ENCODE data around the gene TTC16.
A peak's percentile ranks its signal among the peaks of the same experiment; 100 is the strongest.

The TTC16 gene

GRCh38 chr9:127733614-127734013, 17.7 kb downstream of the TTC16 start:
- Histone ChIP-seq H3K9me3 (ENCODE audit: control insufficient read depth in 1 of 2, low read length in 2 of 2) (no peaks in the 10 kb centered on the region), H3K4me3 (ENCODE audit: low read depth in 1 of 2, low read length in 2 of 2) (no peak overlapping the region), H3K36me3 (ENCODE audit: control insufficient read depth in 1 of 2, insufficient read depth in 2 of 2, low read length in 2 of 2) (peaks cover 0 to 15% of the 10 kb centered on the region in 2 donors), H3K27ac (ENCODE audit: low read length) (no peak overlapping the region), H3K27me3 (ENCODE audit: low read depth, low read length) (no peaks in the 10 kb centered on the region), H3K4me1 (ENCODE audit: control insufficient read depth in 1 of 2, insufficient read depth in 2 of 2, low read length in 2 of 2) (peaks cover 4 to 18% of the 10 kb centered on the region in 2 donors)

DNA sequence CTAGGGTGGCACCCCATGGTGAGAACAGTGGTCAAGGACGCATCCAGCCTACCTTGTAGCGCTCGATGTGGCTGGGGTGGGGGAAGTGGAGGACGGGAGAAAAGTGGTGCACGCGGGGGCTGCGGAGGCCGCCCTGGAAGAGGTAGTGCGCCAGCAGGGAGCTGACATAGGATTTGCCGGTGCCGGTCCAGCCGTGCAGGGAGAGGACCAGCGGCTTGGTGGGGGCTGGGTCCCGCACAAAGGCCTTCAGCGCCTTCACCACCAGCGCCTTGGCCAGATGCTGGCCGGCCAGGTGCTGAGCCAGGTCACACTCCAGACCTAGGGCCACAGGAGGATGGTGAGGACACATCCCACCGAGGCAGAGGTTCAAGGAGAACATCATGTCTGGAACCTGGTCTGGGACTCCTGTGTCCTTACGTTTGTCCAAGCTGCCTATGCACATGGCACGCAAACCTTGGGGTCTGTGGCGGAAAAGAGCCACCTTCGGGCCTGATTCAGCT, 18.4 kb downstream of the TTC16 start:
- H3K36me3 ChIP-seq (ENCODE audit: control insufficient read depth in 1 of 2, insufficient read depth in 2 of 2, low read length in 2 of 2): peaks cover 0 to 15% of the 10 kb centered on the region in 2 donors
- H3K4me3 ChIP-seq (ENCODE audit: low read depth in 1 of 2, low read length in 2 of 2): peak overlapping the region; percentile 59 to 81

DNA sequence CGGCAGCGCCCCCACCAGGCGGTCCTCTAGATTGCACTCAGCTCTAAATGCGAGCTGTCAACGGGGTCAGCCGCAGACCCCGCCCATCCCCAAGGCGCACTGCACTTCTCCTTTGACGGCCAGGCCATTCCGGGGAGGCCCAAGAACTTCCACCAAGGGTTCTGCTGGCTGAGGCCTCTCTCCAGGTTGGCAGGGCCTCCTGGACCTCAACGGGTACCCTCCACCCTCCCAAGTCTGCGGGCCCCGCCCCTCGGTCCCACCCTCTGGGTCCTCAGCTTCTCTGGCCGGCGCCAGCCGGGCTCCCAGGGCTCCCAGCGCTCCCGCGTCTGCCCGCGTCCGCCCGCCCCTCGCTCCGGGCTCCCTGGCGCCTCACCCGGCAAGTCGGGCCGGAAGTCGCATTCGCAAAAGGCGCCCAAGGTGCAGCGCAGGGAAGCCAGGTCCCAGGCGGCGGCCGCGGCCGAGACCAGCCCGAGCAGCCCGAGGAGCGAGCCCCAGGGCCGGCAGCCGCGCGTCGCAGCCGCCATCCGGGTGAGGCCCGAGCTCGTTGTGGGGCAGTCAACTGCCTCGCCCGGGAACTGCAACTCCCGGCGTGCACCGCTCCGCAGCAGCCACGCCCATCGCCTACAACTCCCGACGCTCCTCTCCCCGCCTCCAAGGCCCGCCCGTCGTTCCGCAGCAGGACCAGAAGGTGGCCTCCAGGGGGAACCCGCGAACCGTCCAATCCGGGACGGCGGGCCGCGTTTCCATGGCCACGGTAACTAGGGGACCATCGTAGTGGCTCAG, 19.1 kb downstream of the TTC16 start, which contains the start of gene TOR2A:
Gene TOR2A (minus strand): TSS at position 548 of the 783 bp plus-strand sequence. CDS start 24 bp downstream, at position 524.
- Histone ChIP-seq H3K27me3 (ENCODE audit: low read depth, low read length) (no peaks in the 10 kb centered on the region), H3K27ac (ENCODE audit: low read length) (peak within 1 kb of the TSS; percentile 67), H3K9me3 (ENCODE audit: control insufficient read depth in 1 of 2, low read length in 2 of 2) (no peaks in the 10 kb centered on the region), H3K4me3 (ENCODE audit: low read depth in 1 of 2, low read length in 2 of 2) (peak within 1 kb of the TSS; percentile 59 to 81), H3K36me3 (ENCODE audit: control insufficient read depth in 1 of 2, insufficient read depth in 2 of 2, low read length in 2 of 2) (peaks cover 0 to 15% of the 10 kb centered on the region in 2 donors), H3K4me1 (ENCODE audit: control insufficient read depth in 1 of 2, insufficient read depth in 2 of 2, low read length in 2 of 2) (peaks cover 6 to 18% of the 10 kb centered on the region in 2 donors)

More for the DNA sequence above, 18.4 kb downstream of the TTC16 start:
- H3K27ac ChIP-seq (ENCODE audit: low read length): peak overlapping the region; percentile 67
- H3K4me1 ChIP-seq (ENCODE audit: control insufficient read depth in 1 of 2, insufficient read depth in 2 of 2, low read length in 2 of 2): peaks cover 4 to 18% of the 10 kb centered on the region in 2 donors
- no peaks in the 10 kb centered on the region for H3K27me3 ChIP-seq (ENCODE audit: low read depth, low read length)
- no peaks in the 10 kb centered on the region for H3K9me3 ChIP-seq (ENCODE audit: control insufficient read depth in 1 of 2, low read length in 2 of 2)

GRCh38 chr9:127735530-127736185, 19.8 kb downstream of the TTC16 start:
- Histone ChIP-seq H3K4me3 (ENCODE audit: low read depth in 1 of 2, low read length in 2 of 2) (peak overlapping the region in 1 of 2 donors; percentile 81), H3K4me1 (ENCODE audit: control insufficient read depth in 1 of 2, insufficient read depth in 2 of 2, low read length in 2 of 2) (peaks cover 9 to 21% of the 10 kb centered on the region in 2 donors), H3K9me3 (ENCODE audit: control insufficient read depth in 1 of 2, low read length in 2 of 2) (no peaks in the 10 kb centered on the region), H3K27ac (ENCODE audit: low read length) (peak overlapping the region; percentile 1), H3K27me3 (ENCODE audit: low read depth, low read length) (no peaks in the 10 kb centered on the region), H3K36me3 (ENCODE audit: control insufficient read depth in 1 of 2, insufficient read depth in 2 of 2, low read length in 2 of 2) (peaks cover 0 to 15% of the 10 kb centered on the region in 2 donors)

DNA sequence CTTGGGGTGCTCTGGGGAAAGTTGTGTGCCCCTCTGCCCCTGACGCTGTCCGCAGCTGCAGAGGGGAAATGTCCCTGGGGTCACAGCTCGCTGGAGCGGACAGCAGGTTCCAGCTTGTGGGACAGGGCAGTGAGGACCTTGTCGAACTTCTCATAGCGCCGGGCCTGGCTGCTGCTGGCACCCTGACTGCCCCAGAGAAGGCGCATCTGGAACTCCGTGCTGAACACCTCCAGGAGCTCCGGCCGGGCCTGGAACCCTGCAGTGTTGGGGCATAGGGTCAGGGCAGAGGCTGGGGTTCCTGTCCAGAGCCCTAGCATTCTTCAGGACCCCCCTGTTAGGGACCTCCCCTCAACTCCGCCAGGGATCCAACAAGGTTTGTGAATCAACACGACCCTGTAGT, 22.8 kb downstream of the TTC16 start:
- no peaks in the 10 kb centered on the region for H3K9me3 ChIP-seq (ENCODE audit: control insufficient read depth in 1 of 2, low read length in 2 of 2)
- peaks cover 9 to 36% of the 10 kb centered on the region in 2 donors for H3K4me1 ChIP-seq (ENCODE audit: control insufficient read depth in 1 of 2, insufficient read depth in 2 of 2, low read length in 2 of 2)
- no peak overlapping the region for H3K4me3 ChIP-seq (ENCODE audit: low read depth in 1 of 2, low read length in 2 of 2)
- no peaks in the 10 kb centered on the region for H3K36me3 ChIP-seq (ENCODE audit: control insufficient read depth in 1 of 2, insufficient read depth in 2 of 2, low read length in 2 of 2)
- no peaks in the 10 kb centered on the region for H3K27me3 ChIP-seq (ENCODE audit: low read depth, low read length)
- H3K27ac ChIP-seq (ENCODE audit: low read length): no peak overlapping the region

- H3K36me3 ChIP-seq (ENCODE audit: control insufficient read depth in 1 of 2, insufficient read depth in 2 of 2, low read length in 2 of 2): no peaks in the 10 kb centered on the region
- H3K9me3 ChIP-seq (ENCODE audit: control insufficient read depth in 1 of 2, low read length in 2 of 2): no peaks in the 10 kb centered on the region
- peaks cover 9 to 27% of the 10 kb centered on the region in 2 donors for H3K4me1 ChIP-seq (ENCODE audit: control insufficient read depth in 1 of 2, insufficient read depth in 2 of 2, low read length in 2 of 2)
- no peak overlapping the region for H3K27ac ChIP-seq (ENCODE audit: low read length)
- no peak overlapping the region for H3K4me3 ChIP-seq (ENCODE audit: low read depth in 1 of 2, low read length in 2 of 2)
- H3K27me3 ChIP-seq (ENCODE audit: low read depth, low read length): no peaks in the 10 kb centered on the region
Observed at GRCh38 chr9:127739614-127740330, 23.9 kb downstream of the TTC16 start.

- Histone ChIP-seq H3K9me3 (ENCODE audit: control insufficient read depth in 1 of 2, low read length in 2 of 2) (no peaks in the 10 kb centered on the region), H3K27me3 (ENCODE audit: low read depth, low read length) (no peaks in the 10 kb centered on the region), H3K27ac (ENCODE audit: low read length) (no peak overlapping the region), H3K36me3 (ENCODE audit: control insufficient read depth in 1 of 2, insufficient read depth in 2 of 2, low read length in 2 of 2) (no peaks in the 10 kb centered on the region), H3K4me3 (ENCODE audit: low read depth in 1 of 2, low read length in 2 of 2) (peak overlapping the region in 1 of 2 donors; percentile 40), H3K4me1 (ENCODE audit: control insufficient read depth in 1 of 2, insufficient read depth in 2 of 2, low read length in 2 of 2) (peaks cover 5 to 22% of the 10 kb centered on the region in 2 donors)
Observed at GRCh38 chr9:127741831-127742434, 26.1 kb downstream of the TTC16 start.

- Histone ChIP-seq H3K27ac (ENCODE audit: low read length) (no peak overlapping the region), H3K4me3 (ENCODE audit: low read depth in 1 of 2, low read length in 2 of 2) (peak overlapping the region in 1 of 2 donors; percentile 40), H3K27me3 (ENCODE audit: low read depth, low read length) (no peaks in the 10 kb centered on the region)
Observed at GRCh38 chr9:127742435-127743088, 26.7 kb downstream of the TTC16 start.

DNA sequence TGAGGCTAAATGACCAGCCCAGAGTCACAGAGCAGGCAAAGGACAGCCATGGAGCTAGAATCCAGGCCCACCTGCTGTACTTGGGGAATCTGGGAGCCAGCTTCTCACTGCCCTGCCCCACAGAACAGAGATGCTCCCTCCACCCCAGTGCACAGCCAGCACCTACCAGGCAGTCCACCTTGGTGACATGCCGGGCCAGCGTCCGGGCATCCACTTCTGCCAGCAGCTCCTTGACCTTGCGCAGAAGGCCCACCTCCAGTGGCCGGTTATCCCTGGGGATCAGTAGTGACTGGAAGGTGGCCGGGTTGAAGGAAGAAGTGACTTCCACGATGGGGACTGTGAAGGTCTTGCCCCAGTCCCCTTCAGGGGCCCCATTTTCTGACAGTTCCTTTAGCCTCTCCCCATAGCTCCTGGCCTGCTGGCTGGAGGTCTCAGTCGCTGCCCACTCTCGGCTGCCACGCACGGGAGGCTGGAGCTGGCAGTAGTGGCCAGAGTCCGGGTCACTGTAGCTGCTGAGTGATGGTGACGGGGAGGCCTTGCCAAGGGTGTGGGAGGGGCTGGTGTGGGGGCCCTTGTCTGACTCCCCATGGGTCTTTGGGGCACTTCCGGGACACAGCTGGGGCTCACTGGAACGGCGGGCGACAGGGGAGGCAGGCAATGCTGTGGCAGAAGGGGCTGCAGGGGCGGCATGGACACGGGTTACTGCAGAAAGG, 28.7 kb downstream of the TTC16 start:
- no peak overlapping the region for H3K27ac ChIP-seq (ENCODE audit: low read length)
- no peak overlapping the region for H3K4me3 ChIP-seq (ENCODE audit: low read depth in 1 of 2, low read length in 2 of 2)
- H3K9me3 ChIP-seq (ENCODE audit: control insufficient read depth in 1 of 2, low read length in 2 of 2): no peaks in the 10 kb centered on the region
- H3K27me3 ChIP-seq (ENCODE audit: low read depth, low read length): no peaks in the 10 kb centered on the region
- H3K36me3 ChIP-seq (ENCODE audit: control insufficient read depth in 1 of 2, insufficient read depth in 2 of 2, low read length in 2 of 2): peaks cover 0 to 13% of the 10 kb centered on the region in 2 donors
- peaks cover 5 to 22% of the 10 kb centered on the region in 2 donors for H3K4me1 ChIP-seq (ENCODE audit: control insufficient read depth in 1 of 2, insufficient read depth in 2 of 2, low read length in 2 of 2)

More at GRCh38 chr9:127742435-127743088, 26.7 kb downstream of the TTC16 start:
- Histone ChIP-seq H3K36me3 (ENCODE audit: control insufficient read depth in 1 of 2, insufficient read depth in 2 of 2, low read length in 2 of 2) (no peaks in the 10 kb centered on the region), H3K9me3 (ENCODE audit: control insufficient read depth in 1 of 2, low read length in 2 of 2) (no peaks in the 10 kb centered on the region), H3K4me1 (ENCODE audit: control insufficient read depth in 1 of 2, insufficient read depth in 2 of 2, low read length in 2 of 2) (peaks cover 5 to 22% of the 10 kb centered on the region in 2 donors)

All from muscle layer of duodenum (tissue), 2 donors.